K562 (cell line): Measurements from ENCODE around the gene RHD. TPM values are rescaled to one million over a fixed set of nuclear protein-coding genes. Genes with fewer than 3 reads are reported as not detected.

Experiments used
- ARHGAP35 ChIP-seq: fragments of 450-650 bp; IDR thresholded peaks from 2 replicates; pipeline ENCODE4 v1.6.1; 2018; ENCODE audit not compliant: partially characterized antibody
- CREB1 ChIP-seq, 2 experiments: sonication (generic) in 1 of 2; formaldehyde crosslinking in 1 of 2; IDR thresholded peaks; 2 replicates each; pipeline versions ENCODE4 v1.6.1 to v1.8.0; 2012 to 2022; ENCODE audit warnings: inconsistent platforms in 1 of 2, mild to moderate bottlenecking in 1 of 2, missing genetic modification reagents in 1 of 2, moderate library complexity in 1 of 2
- DNMT1 ChIP-seq: fragments of 450-650 bp; IDR thresholded peaks from 2 replicates; pipeline ENCODE4 v1.6.1; 2016; ENCODE audit warnings: antibody characterized with exemption, mild to moderate bottlenecking
- E2F5 ChIP-seq: sonication (generic); formaldehyde crosslinking; IDR thresholded peaks from 2 replicates; pipeline ENCODE4 v1.8.0; 2022; ENCODE audit warnings: mild to moderate bottlenecking, missing genetic modification reagents
- ETV1 ChIP-seq: fragments of 450-650 bp; conservative IDR thresholded peaks from 2 replicates; pipeline ENCODE4 v1.6.1; 2016; ENCODE audit warnings: missing genetic modification characterization, control low read depth, low read depth, missing compliant biosample characterization
- HLTF ChIP-seq: fragments of 450-650 bp; IDR thresholded peaks from 2 replicates; pipeline ENCODE4 v1.6.1; 2016
- KAT7 ChIP-seq: sonication (generic); formaldehyde crosslinking; IDR thresholded peaks from 2 replicates; pipeline ENCODE4 v1.8.0; 2022; ENCODE audit warnings: missing genetic modification reagents, mild to moderate bottlenecking, borderline replicate concordance
- MAX ChIP-seq: sonication (generic); formaldehyde crosslinking; IDR thresholded peaks from 2 replicates; pipeline ENCODE4 v1.9.0; 2022; ENCODE audit warnings: mild to moderate bottlenecking, missing genetic modification reagents
- MLLT1 ChIP-seq, 2 experiments: fragments of 450-650 bp; IDR thresholded peaks; 2 replicates each; pipeline ENCODE4 v1.6.1; 2016
- MYC ChIP-seq, 2 experiments: fragments of 250-450 bp in 1 of 2; sonication (Bioruptor Pico) in 1 of 2; IDR thresholded peaks; 2 replicates each; pipeline versions ENCODE4 v1.5.1 to v1.6.1; 2012 to 2021; ENCODE audit warnings: low read depth in 2 of 2, borderline replicate concordance in 1 of 2, improper control_type of control experiment in 1 of 2, low read length in 1 of 2, mild to moderate bottlenecking in 1 of 2, moderate library complexity in 1 of 2
- NCOA4 ChIP-seq: fragments of 450-650 bp; IDR thresholded peaks from 2 replicates; pipeline ENCODE4 v1.6.1; 2018; ENCODE audit warnings: mild to moderate bottlenecking; ENCODE audit not compliant: partially characterized antibody
- NFXL1 ChIP-seq: fragments of 450-650 bp; formaldehyde crosslinking; IDR thresholded peaks from 2 replicates; pipeline ENCODE4 v1.4.0; 2021; ENCODE audit warnings: mild to moderate bottlenecking
- NR1H2 ChIP-seq: sonication (generic); formaldehyde crosslinking; IDR thresholded peaks from 2 replicates; pipeline ENCODE4 v1.4.0; 2020; ENCODE audit warnings: mild to moderate bottlenecking, missing genetic modification reagents
- RBBP5 ChIP-seq: fragments of 200-600 bp; sonication (generic); IDR thresholded peaks from 2 replicates; pipeline ENCODE4 v1.6.1; 2012; ENCODE audit warnings: borderline replicate concordance, mild to moderate bottlenecking, low read length, control low read depth, inconsistent platforms; ENCODE audit not compliant: insufficient read depth, poor library complexity, severe bottlenecking
- RCOR1 ChIP-seq, 2 experiments: IDR thresholded peaks; 2 replicates each; pipeline ENCODE4 v1.6.1; 2012; ENCODE audit warnings: low read depth in 2 of 2, low read length in 2 of 2, borderline replicate concordance in 1 of 2, improper control_type of control experiment in 1 of 2
- SAFB ChIP-seq: fragments of 200-400 bp; formaldehyde crosslinking; IDR thresholded peaks from 2 replicates; pipeline ENCODE4 v1.6.1; 2017; ENCODE audit warnings: low read depth, low read length, borderline replicate concordance
- SAP30 ChIP-seq: fragments of 200-600 bp; sonication (generic); IDR thresholded peaks from 2 replicates; pipeline ENCODE4 v1.6.1; 2012; ENCODE audit warnings: borderline replicate concordance, low read depth, mild to moderate bottlenecking, moderate library complexity, low read length, control low read depth, inconsistent platforms; ENCODE audit not compliant: insufficient read depth, poor library complexity, severe bottlenecking
- SMARCA4 ChIP-seq: fragments of 450-650 bp; IDR thresholded peaks from 2 replicates; pipeline ENCODE4 v1.6.1; 2016
- TEAD4 ChIP-seq, 2 experiments: sonication (generic) in 1 of 2; formaldehyde crosslinking in 1 of 2; IDR thresholded peaks; 2 replicates each; pipeline versions ENCODE4 v1.6.1 to v1.8.0; 2012 to 2022; ENCODE audit warnings: borderline replicate concordance in 1 of 2, inconsistent platforms in 1 of 2, low read length in 1 of 2, mild to moderate bottlenecking in 1 of 2, missing genetic modification reagents in 1 of 2
- THRAP3 ChIP-seq: fragments of 450-650 bp; IDR thresholded peaks from 2 replicates; pipeline ENCODE4 v1.6.1; 2016; ENCODE audit warnings: mild to moderate bottlenecking, inconsistent platforms, borderline replicate concordance
- ZNF12 ChIP-seq: sonication (generic); formaldehyde crosslinking; IDR thresholded peaks from 2 replicates; pipeline ENCODE4 v1.4.0; 2020; ENCODE audit warnings: mild to moderate bottlenecking, missing genetic modification reagents
- ZNF282 ChIP-seq: sonication (generic); formaldehyde crosslinking; IDR thresholded peaks from 2 replicates; pipeline ENCODE4 v1.8.1; 2023; ENCODE audit warnings: missing genetic modification reagents
- ZNF511 ChIP-seq: sonication (generic); formaldehyde crosslinking; IDR thresholded peaks from 2 replicates; pipeline ENCODE4 v1.8.0; 2022; ENCODE audit warnings: mild to moderate bottlenecking, missing genetic modification reagents
- polyA plus RNA-seq, 8 experiments: library from polyadenylated mRNA; depleted of rRNA in 4 of 8; stranded (reverse) in 5 of 8; unstranded in 3 of 8; fragments of >200 nt; fragmentation: Nextera tagmentation in 2 of 8; fragmentation: Illumina TruSeq in 1 of 8; extraction: Ambion mirVana in 2 of 8; extraction: Trizol in 1 of 8; gene quantifications; 2 replicates each; pipeline versions ENCODE4 v1.2.1 to v1.2.3, GENCODE V29; 2011 to 2014; ENCODE audit warnings: inconsistent platforms in 1 of 8, missing spikeins in 1 of 8
- total RNA-seq, 7 experiments: library from RNA; depleted of rRNA in 6 of 7; stranded (reverse); fragments of >200 nt in 6 of 7; fragmentation: Illumina TruSeq in 2 of 7; extraction: Trizol in 2 of 7; gene quantifications; 2 replicates each; pipeline versions ENCODE4 v1.2.1 to v1.2.3, GENCODE V29; 2011 to 2021; ENCODE audit warnings: low replicate concordance in 1 of 7

Gene RHD
- total and polyA plus RNA-seq, 9 of the 15 experiments (the other 6 are each of a cell fraction or from before 2014, with no cell fraction given): 8.8 to 32.4 (median 15.0) TPM

- TF ChIP-seq RBBP5 (peak; percentile 92), NFXL1 (no peak), ZNF511 (CRISPR knock-in tag) (peak; percentile 75), THRAP3 (0 out of 2 replicates have a peak, but pooled peaks have one; percentile 55), NCOA4 (no peak), ETV1 (tag) (0 out of 2 replicates have a peak, but pooled peaks have one; percentile 5), SAFB (peak; percentile 70; the same call in 1 of the 2 replicates), ZNF12 (CRISPR knock-in tag) (peak; percentile 5; the same call in 1 of the 2 replicates), RCOR1 (IDR thresholded peaks at IDR 0.05; ENCODE audit: borderline replicate concordance in 1 of 2, low read depth in 2 of 2, low read length in 2 of 2) (no peak), HLTF (peak; percentile 80; the same call in 1 of the 2 replicates), MYC (IDR thresholded peaks at IDR 0.05; ENCODE audit: low read depth, low read length) (no peak), MYC (CRISPR knock-in tag; IDR thresholded peaks at IDR 0.05; ENCODE audit: borderline replicate concordance, low read depth) (peak; percentile 11; the same call in 1 of the 2 replicates), E2F5 (CRISPR knock-in tag) (no peak), MAX (CRISPR knock-in tag) (peak; percentile 51), ARHGAP35 (peak; percentile 5), MLLT1 (IDR thresholded peaks at IDR 0.05) (peak in 1 of 2 experiments; percentile 28; a peak in 1 of 4 replicates), KAT7 (CRISPR knock-in tag) (peak; percentile 3; the same call in 1 of the 2 replicates), ZNF282 (CRISPR knock-in tag) (0 out of 2 replicates have a peak, but pooled peaks have one; percentile 26), CREB1 (IDR thresholded peaks at IDR 0.05) (no peak), CREB1 (CRISPR knock-in tag; IDR thresholded peaks at IDR 0.05) (no peak), TEAD4 (IDR thresholded peaks at IDR 0.05; ENCODE audit: low read length) (no peak), TEAD4 (CRISPR knock-in tag; IDR thresholded peaks at IDR 0.05; ENCODE audit: borderline replicate concordance) (0 out of 2 replicates have a peak, but pooled peaks have one; percentile 67), DNMT1 (no peak), SAP30 (peak; percentile 90), SMARCA4 (0 out of 2 replicates have a peak, but pooled peaks have one; percentile 8), NR1H2 (CRISPR knock-in tag) (no peak; the same call in 1 of the 2 replicates)
Measured at GRCh38 chr1:25246600-25247023, 25.7 kb upstream of the RHD start (continued).
